GM23338 (cell line): ENCODE measurements around the gene KIF20B. TPM values are rescaled to one million over a fixed set of nuclear protein-coding genes. Genes with fewer than 3 reads are reported as not detected.
A peak's percentile ranks its signal among the peaks of the same experiment; 100 is the strongest.

ENCODE experiments used
- ATAC-seq: fragments of 200-7000 bp; cut with Tn5 transposase; 3 replicates; pipeline ENCODE4 v1.9.1; 2020
- DNase-seq: peaks from one replicate; pipeline ENCODE4 v3.0.0-alpha.2; 2015; ENCODE audit warnings: low spot score
- H2AFZ ChIP-seq: fragments of 200-600 bp; sonication (generic); 2 replicates; pipeline ENCODE4 v1.8.0; 2016; ENCODE audit warnings: antibody characterized with exemption, mild to moderate bottlenecking, moderate library complexity
- H3F3A ChIP-seq: fragments of 200-600 bp; sonication (generic); replicated peaks from 2 replicates; pipeline ENCODE4 v1.8.0; 2017; ENCODE audit warnings: antibody characterized with exemption, mixed run types, low read depth
- H3K27ac ChIP-seq: fragments of 200-600 bp; sonication (generic); 2 replicates; pipeline ENCODE4 v1.6.1; 2016; ENCODE audit warnings: low read depth
- H3K27me3 ChIP-seq: fragments of 200-600 bp; sonication (generic); 2 replicates; pipeline ENCODE4 v1.8.0; 2016; ENCODE audit warnings: mild to moderate bottlenecking, mixed run types, moderate library complexity; ENCODE audit not compliant: insufficient read depth
- H3K36me3 ChIP-seq: fragments of 200-600 bp; sonication (generic); 2 replicates; pipeline ENCODE4 v1.8.0; 2016; ENCODE audit warnings: mild to moderate bottlenecking; ENCODE audit not compliant: insufficient read depth
- H3K4me1 ChIP-seq: fragments of 200-600 bp; sonication (generic); 2 replicates; pipeline ENCODE4 v1.8.0; 2016; ENCODE audit warnings: mild to moderate bottlenecking, moderate library complexity; ENCODE audit not compliant: insufficient read depth
- H3K4me2 ChIP-seq: fragments of 200-600 bp; sonication (generic); 2 replicates; pipeline ENCODE4 v1.7.1; 2017; ENCODE audit warnings: mixed run types
- H3K4me3 ChIP-seq: fragments of 200-600 bp; sonication (generic); 2 replicates; pipeline ENCODE4 v1.6.1; 2016; ENCODE audit warnings: mixed run types
- H3K79me2 ChIP-seq: fragments of 200-600 bp; sonication (generic); replicated peaks from 2 replicates; pipeline ENCODE4 v1.8.0; 2017; ENCODE audit warnings: mild to moderate bottlenecking; ENCODE audit not compliant: insufficient read depth
- H3K9me2 ChIP-seq: fragments of 200-600 bp; sonication (generic); 2 replicates; pipeline ENCODE4 v1.8.0; 2017; ENCODE audit not compliant: insufficient read depth
- H4K20me1 ChIP-seq: fragments of 200-600 bp; sonication (generic); replicated peaks from 2 replicates; pipeline ENCODE4 v1.8.0; 2017; ENCODE audit warnings: mild to moderate bottlenecking; ENCODE audit not compliant: insufficient read depth
- H3K27ac Mint-ChIP-seq: 2 replicates; pipeline ENCODE4 v1.8.0; 2020; ENCODE audit warnings: inconsistent platforms, mild to moderate bottlenecking, moderate library complexity, mixed read lengths
- H3K27me3 Mint-ChIP-seq: 3 replicates; pipeline ENCODE4 v1.8.0; 2022; ENCODE audit warnings: low read depth, mild to moderate bottlenecking, moderate library complexity, mixed read lengths, inconsistent platforms; ENCODE audit not compliant: insufficient read depth, poor library complexity
- H3K36me3 Mint-ChIP-seq: 3 replicates; pipeline ENCODE4 v1.8.0; 2021; ENCODE audit warnings: low read depth, mild to moderate bottlenecking, inconsistent platforms, moderate library complexity, mixed read lengths
- H3K4me1 Mint-ChIP-seq: 3 replicates; pipeline ENCODE4 v1.8.0; 2020; ENCODE audit warnings: mild to moderate bottlenecking, inconsistent platforms, mixed read lengths
- H3K4me3 Mint-ChIP-seq: 3 replicates; pipeline ENCODE4 v1.8.0; 2021; ENCODE audit warnings: moderate library complexity, mild to moderate bottlenecking, inconsistent platforms, mixed read lengths
- H3K9me3 Mint-ChIP-seq: 3 replicates; pipeline ENCODE4 v1.8.0; 2020; ENCODE audit warnings: moderate library complexity, mild to moderate bottlenecking, inconsistent platforms, mixed read lengths
- CREB1 ChIP-seq: fragments of 250-450 bp; sonication (Bioruptor Pico); IDR thresholded peaks from 2 replicates; pipeline ENCODE4 v1.5.0; 2020; ENCODE audit warnings: low read depth, mild to moderate bottlenecking, moderate library complexity
- JUNB ChIP-seq: IDR thresholded peaks from one replicate; pipeline ENCODE4 v1.6.1; 2016; ENCODE audit warnings: antibody characterized with exemption; ENCODE audit not compliant: unreplicated experiment
- STAT1 ChIP-seq: IDR thresholded peaks from one replicate; pipeline ENCODE4 v1.6.1; 2016; ENCODE audit warnings: antibody characterized with exemption; ENCODE audit not compliant: unreplicated experiment
- ZNF114 ChIP-seq: fragments of 250-450 bp; sonication (Bioruptor Pico); IDR thresholded peaks from 2 replicates; pipeline ENCODE4 v1.5.0; 2020; ENCODE audit warnings: mild to moderate bottlenecking, moderate library complexity
- polyA plus RNA-seq: library from polyadenylated mRNA; unstranded; fragments of >200 nt; fragmentation: Nextera tagmentation; extraction: Ambion mirVana; gene quantifications from 2 replicates; pipeline ENCODE4 v1.2.1, GENCODE V29; 2016
- total RNA-seq: library from RNA; depleted of rRNA; stranded (reverse); fragments of >200 nt; shearing (Covaris generic); gene quantifications from 2 replicates; pipeline ENCODE4 v1.2.3, GENCODE V29; 2014
- TF ChIP-seq, protein P1 (sequence below): fragments of 250-450 bp; sonication (Bioruptor Pico); IDR thresholded peaks from 2 replicates; pipeline ENCODE4 v1.5.0; 2020; ENCODE audit warnings: mild to moderate bottlenecking, moderate library complexity
- TF ChIP-seq, protein P2 (sequence below), 2 experiments: fragments of 200-600 bp in 1 of 2; sonication (generic) in 1 of 2; conservative IDR thresholded peaks; 2 replicates each; pipeline versions ENCODE4 v1.5.1 to v1.6.1; 2016 to 2017; ENCODE audit warnings: antibody characterized with exemption in 2 of 2, low read depth in 2 of 2, mild to moderate bottlenecking in 2 of 2, moderate library complexity in 1 of 2
- TF ChIP-seq, protein P3 (sequence below): IDR thresholded peaks from 2 replicates; pipeline ENCODE4 v1.6.1; 2016; ENCODE audit warnings: antibody characterized with exemption

The KIF20B gene
- total and polyA plus RNA-seq, 2 experiments from 2014 or later: 42.7 to 111 TPM

DNA sequence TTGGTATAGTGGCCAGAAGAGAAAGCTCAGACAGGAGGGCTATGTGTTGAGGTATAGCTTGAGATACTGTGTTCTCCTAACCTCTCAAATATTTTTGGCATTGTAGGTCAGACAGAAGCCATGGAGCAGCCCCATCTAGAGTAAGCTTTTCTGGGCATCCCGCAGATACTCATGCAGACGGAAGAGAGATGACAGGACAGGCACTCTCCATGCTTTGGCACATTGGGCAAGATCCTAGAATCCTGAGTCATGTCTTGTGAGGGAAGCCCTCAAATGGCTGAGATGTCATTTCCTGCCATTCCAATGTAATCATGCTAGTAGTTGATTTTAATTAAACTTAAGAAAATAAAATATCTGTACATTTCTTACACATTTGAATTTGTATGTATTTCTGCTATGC is 16.8 kb upstream of the KIF20B start (continued):
- TF ChIP-seq, protein P1, sequence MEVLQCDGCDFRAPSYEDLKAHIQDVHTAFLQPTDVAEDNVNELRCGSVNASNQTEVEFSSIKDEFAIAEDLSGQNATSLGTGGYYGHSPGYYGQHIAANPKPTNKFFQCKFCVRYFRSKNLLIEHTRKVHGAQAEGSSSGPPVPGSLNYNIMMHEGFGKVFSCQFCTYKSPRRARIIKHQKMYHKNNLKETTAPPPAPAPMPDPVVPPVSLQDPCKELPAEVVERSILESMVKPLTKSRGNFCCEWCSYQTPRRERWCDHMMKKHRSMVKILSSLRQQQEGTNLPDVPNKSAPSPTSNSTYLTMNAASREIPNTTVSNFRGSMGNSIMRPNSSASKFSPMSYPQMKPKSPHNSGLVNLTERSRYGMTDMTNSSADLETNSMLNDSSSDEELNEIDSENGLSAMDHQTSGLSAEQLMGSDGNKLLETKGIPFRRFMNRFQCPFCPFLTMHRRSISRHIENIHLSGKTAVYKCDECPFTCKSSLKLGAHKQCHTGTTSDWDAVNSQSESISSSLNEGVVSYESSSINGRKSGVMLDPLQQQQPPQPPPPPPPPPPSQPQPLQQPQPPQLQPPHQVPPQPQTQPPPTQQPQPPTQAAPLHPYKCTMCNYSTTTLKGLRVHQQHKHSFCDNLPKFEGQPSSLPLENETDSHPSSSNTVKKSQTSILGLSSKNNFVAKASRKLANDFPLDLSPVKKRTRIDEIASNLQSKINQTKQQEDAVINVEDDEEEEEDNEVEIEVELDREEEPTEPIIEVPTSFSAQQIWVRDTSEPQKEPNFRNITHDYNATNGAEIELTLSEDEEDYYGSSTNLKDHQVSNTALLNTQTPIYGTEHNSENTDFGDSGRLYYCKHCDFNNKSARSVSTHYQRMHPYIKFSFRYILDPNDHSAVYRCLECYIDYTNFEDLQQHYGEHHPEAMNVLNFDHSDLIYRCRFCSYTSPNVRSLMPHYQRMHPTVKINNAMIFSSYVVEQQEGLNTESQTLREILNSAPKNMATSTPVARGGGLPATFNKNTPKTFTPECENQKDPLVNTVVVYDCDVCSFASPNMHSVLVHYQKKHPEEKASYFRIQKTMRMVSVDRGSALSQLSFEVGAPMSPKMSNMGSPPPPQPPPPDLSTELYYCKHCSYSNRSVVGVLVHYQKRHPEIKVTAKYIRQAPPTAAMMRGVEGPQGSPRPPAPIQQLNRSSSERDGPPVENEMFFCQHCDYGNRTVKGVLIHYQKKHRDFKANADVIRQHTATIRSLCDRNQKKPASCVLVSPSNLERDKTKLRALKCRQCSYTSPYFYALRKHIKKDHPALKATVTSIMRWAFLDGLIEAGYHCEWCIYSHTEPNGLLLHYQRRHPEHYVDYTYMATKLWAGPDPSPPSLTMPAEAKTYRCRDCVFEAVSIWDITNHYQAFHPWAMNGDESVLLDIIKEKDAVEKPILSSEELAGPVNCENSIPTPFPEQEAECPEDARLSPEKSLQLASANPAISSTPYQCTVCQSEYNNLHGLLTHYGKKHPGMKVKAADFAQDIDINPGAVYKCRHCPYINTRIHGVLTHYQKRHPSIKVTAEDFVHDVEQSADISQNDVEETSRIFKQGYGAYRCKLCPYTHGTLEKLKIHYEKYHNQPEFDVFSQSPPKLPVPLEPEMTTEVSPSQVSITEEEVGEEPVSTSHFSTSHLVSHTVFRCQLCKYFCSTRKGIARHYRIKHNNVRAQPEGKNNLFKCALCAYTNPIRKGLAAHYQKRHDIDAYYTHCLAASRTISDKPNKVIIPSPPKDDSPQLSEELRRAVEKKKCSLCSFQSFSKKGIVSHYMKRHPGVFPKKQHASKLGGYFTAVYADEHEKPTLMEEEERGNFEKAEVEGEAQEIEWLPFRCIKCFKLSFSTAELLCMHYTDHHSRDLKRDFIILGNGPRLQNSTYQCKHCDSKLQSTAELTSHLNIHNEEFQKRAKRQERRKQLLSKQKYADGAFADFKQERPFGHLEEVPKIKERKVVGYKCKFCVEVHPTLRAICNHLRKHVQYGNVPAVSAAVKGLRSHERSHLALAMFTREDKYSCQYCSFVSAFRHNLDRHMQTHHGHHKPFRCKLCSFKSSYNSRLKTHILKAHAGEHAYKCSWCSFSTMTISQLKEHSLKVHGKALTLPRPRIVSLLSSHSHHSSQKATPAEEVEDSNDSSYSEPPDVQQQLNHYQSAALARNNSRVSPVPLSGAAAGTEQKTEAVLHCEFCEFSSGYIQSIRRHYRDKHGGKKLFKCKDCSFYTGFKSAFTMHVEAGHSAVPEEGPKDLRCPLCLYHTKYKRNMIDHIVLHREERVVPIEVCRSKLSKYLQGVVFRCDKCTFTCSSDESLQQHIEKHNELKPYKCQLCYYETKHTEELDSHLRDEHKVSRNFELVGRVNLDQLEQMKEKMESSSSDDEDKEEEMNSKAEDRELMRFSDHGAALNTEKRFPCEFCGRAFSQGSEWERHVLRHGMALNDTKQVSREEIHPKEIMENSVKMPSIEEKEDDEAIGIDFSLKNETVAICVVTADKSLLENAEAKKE (CRISPR knock-in tag): no peak

DNA sequence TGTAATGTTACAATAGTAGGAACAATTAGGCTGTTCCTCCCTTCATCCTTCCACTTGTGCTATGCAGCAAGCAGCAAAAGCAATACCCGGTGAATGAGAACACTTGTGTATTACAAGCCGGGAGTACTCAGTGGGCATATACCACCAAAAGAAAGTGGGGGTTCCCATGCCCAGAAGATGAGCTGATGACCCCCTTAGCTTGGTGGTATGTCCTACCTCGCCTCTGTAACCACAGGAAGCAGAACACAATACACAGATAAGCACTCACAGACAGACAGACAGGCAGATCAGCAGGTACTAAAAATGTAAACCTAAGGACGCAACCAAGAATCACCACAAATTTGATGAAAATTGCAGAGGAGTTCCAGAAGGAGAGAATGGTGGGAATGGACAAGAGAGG is 15.5 kb upstream of the KIF20B start:
- Histone ChIP-seq H2AFZ (no peak overlapping the region), H3K9me2 (no peaks in the 10 kb centered on the region), H3K79me2 (no peaks in the 10 kb centered on the region), H4K20me1 (no peaks in the 10 kb centered on the region), H3K27ac (no peak overlapping the region), H3K4me3 (no peak overlapping the region), H3K27me3 (no peaks in the 10 kb centered on the region), H3K4me2 (no peak overlapping the region), H3F3A (no peaks in the 10 kb centered on the region), H3K36me3 (no peaks in the 10 kb centered on the region), H3K4me1 (no peaks in the 10 kb centered on the region)
- DNase-seq (peak; percentile 16), ATAC-seq (no peak; the same call in 2 of the 3 replicates)
- Mint-ChIP-seq H3K27me3 (peaks cover 2% of the 10 kb centered on the region), H3K4me1 (peaks cover 4% of the 10 kb centered on the region; the same call in 2 of the 3 replicates), H3K9me3 (no peaks in the 10 kb centered on the region), H3K27ac (peak overlapping the region; percentile 22; the same call in 1 of the 2 replicates), H3K4me3 (no peak overlapping the region), H3K36me3 (no peaks in the 10 kb centered on the region)
- TF ChIP-seq CREB1 (CRISPR knock-in tag) (no peak), JUNB (no peak), STAT1 (no peak), ZNF114 (no peak)
- TF ChIP-seq, protein P2, sequence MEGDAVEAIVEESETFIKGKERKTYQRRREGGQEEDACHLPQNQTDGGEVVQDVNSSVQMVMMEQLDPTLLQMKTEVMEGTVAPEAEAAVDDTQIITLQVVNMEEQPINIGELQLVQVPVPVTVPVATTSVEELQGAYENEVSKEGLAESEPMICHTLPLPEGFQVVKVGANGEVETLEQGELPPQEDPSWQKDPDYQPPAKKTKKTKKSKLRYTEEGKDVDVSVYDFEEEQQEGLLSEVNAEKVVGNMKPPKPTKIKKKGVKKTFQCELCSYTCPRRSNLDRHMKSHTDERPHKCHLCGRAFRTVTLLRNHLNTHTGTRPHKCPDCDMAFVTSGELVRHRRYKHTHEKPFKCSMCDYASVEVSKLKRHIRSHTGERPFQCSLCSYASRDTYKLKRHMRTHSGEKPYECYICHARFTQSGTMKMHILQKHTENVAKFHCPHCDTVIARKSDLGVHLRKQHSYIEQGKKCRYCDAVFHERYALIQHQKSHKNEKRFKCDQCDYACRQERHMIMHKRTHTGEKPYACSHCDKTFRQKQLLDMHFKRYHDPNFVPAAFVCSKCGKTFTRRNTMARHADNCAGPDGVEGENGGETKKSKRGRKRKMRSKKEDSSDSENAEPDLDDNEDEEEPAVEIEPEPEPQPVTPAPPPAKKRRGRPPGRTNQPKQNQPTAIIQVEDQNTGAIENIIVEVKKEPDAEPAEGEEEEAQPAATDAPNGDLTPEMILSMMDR (conservative IDR thresholded peaks at IDR 0.05; ENCODE audit: low read depth in 2 of 2): no peak
- TF ChIP-seq, protein P1 (CRISPR knock-in tag): no peak
- TF ChIP-seq, protein P3, sequence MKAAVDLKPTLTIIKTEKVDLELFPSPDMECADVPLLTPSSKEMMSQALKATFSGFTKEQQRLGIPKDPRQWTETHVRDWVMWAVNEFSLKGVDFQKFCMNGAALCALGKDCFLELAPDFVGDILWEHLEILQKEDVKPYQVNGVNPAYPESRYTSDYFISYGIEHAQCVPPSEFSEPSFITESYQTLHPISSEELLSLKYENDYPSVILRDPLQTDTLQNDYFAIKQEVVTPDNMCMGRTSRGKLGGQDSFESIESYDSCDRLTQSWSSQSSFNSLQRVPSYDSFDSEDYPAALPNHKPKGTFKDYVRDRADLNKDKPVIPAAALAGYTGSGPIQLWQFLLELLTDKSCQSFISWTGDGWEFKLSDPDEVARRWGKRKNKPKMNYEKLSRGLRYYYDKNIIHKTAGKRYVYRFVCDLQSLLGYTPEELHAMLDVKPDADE: no peak
